Measurements from ENCODE around the gene HNRNPR. TPM values are rescaled to one million over a fixed set of nuclear protein-coding genes. Genes with fewer than 3 reads are reported as not detected.

Gene HNRNPR
- total RNA-seq, 1 experiment from 2014 or later: 152 TPM

DNA sequence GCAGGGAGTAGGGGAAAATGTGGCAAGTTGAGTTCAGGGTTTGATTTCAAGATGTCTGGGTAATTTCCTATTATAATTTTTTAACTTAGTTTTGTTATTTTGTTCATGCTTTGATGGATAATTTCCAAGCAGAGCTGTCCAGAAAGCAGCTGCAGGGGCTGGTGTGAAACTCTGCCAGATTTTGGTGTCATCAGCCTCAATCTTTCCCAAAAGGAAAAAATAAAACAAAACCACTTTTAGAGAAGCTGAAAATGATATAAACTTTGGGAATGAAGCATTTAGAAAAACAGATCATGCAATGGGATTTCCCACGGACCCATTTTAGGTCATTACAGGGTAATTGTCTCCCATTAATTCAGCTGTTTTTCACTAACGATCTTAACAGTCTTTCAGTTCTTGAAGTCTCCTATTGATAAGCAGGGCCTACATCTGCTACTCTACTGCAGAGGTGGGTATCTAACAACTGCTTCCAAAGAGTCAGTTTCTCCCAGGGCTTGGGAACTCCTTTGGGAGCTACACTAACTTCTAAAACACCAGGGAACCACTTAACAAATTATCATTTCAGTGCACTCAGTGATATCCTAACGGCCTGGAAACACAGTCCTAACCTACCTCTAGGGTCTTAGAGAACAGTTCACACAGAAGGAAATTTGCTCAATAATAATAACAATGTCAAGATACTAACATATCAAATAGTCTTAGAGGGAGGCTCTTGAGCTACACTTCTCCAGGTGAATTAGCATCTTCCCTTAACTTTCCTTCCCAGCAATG is 13.2 kb upstream of the HNRNPR start:
- no peak overlapping the region for H3K4me3 Mint-ChIP-seq (ENCODE audit: unreplicated experiment)
- H3K36me3 Mint-ChIP-seq (ENCODE audit: insufficient read depth, unreplicated experiment): peaks cover 25% of the 10 kb centered on the region
- intact Hi-C loops (cut with micrococcal nuclease): no loop called here
- ChIA-PET CTCF (interaction anchor here (1.0 to 1.7 kb wide), 3 partner anchors 11 to 140 kb away, joined by 3 to 6 read pairs (median 4); no protein-coding TSS in a partner anchor), POLR2A (interaction anchor here (0.8 to 15.8 kb wide), 6 partner anchors 9 to 52 kb away, joined by 3 to 335 read pairs (median 6); partner anchors contain the start of gene HNRNPR)
- no peak for DNase-seq (ENCODE audit: unreplicated experiment)
- BruUV-seq (replicated peaks): no TSS peak
- H3K9me3 Mint-ChIP-seq (ENCODE audit: unreplicated experiment): peaks cover 21% of the 10 kb centered on the region
- no peaks in the 10 kb centered on the region for H3K27me3 Mint-ChIP-seq (ENCODE audit: insufficient read depth, unreplicated experiment)
- TF ChIP-seq, protein P1, sequence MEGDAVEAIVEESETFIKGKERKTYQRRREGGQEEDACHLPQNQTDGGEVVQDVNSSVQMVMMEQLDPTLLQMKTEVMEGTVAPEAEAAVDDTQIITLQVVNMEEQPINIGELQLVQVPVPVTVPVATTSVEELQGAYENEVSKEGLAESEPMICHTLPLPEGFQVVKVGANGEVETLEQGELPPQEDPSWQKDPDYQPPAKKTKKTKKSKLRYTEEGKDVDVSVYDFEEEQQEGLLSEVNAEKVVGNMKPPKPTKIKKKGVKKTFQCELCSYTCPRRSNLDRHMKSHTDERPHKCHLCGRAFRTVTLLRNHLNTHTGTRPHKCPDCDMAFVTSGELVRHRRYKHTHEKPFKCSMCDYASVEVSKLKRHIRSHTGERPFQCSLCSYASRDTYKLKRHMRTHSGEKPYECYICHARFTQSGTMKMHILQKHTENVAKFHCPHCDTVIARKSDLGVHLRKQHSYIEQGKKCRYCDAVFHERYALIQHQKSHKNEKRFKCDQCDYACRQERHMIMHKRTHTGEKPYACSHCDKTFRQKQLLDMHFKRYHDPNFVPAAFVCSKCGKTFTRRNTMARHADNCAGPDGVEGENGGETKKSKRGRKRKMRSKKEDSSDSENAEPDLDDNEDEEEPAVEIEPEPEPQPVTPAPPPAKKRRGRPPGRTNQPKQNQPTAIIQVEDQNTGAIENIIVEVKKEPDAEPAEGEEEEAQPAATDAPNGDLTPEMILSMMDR (IDR thresholded peaks at IDR 0.05; ENCODE audit: unreplicated experiment): no peak
- H3K27ac Mint-ChIP-seq (ENCODE audit: low read depth, unreplicated experiment): no peak overlapping the region
- H3K4me1 Mint-ChIP-seq (ENCODE audit: insufficient read depth, unreplicated experiment): peaks cover 4% of the 10 kb centered on the region

DNA sequence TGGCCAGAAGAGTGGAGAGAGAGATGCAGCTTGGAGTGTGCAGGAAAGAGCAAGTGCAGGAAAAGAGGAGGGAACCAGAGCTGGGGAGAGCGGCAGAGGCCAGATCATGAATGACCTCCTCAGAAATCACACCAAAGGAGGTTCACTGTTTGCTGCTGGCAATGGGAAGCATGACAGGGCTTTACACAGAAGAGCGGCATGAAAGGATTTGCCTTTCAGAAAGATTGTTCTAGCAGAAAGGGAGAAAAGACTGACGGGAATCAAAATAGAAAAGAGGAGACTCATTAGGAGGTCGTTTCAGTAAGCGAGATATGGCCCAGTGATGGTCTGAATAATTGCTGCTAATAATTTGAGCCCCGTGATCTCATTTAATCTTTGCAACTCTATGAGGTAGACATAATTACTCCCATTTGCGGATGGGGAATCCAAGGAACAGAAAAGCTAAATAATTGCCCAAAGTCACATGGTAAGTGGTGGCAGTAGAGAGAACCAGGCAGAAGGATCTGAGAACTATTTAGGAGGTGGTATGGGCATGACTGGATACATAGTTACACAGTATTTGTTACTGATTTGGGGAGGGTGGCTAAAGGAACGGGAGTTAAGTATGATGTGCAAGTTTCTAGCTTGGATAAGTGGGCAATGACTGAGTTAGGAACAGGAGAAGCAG is 12.5 kb upstream of the HNRNPR start:
- ChIA-PET POLR2A (interaction anchor here (0.8 to 15.8 kb wide), 4 partner anchors 9 to 23 kb away, joined by 3 to 335 read pairs (median 11); partner anchors contain the start of gene HNRNPR), CTCF (interaction anchor here (0.6 to 1.7 kb wide), 4 partner anchors 10 to 140 kb away, joined by 3 to 6 read pairs (median 4); no protein-coding TSS in a partner anchor)
- no peak overlapping the region for H3K27ac Mint-ChIP-seq (ENCODE audit: low read depth, unreplicated experiment)
- H3K9me3 Mint-ChIP-seq (ENCODE audit: unreplicated experiment): peaks cover 21% of the 10 kb centered on the region
- no TSS peak for BruUV-seq (replicated peaks)
- peaks cover 18% of the 10 kb centered on the region for H3K36me3 Mint-ChIP-seq (ENCODE audit: insufficient read depth, unreplicated experiment)
- no peaks in the 10 kb centered on the region for H3K27me3 Mint-ChIP-seq (ENCODE audit: insufficient read depth, unreplicated experiment)
- H3K4me3 Mint-ChIP-seq (ENCODE audit: unreplicated experiment): no peak overlapping the region
- H3K4me1 Mint-ChIP-seq (ENCODE audit: insufficient read depth, unreplicated experiment): peaks cover 4% of the 10 kb centered on the region
- no peak for DNase-seq (ENCODE audit: unreplicated experiment)
- intact Hi-C loops (cut with micrococcal nuclease): no loop called here
- TF ChIP-seq, protein P1 (IDR thresholded peaks at IDR 0.05; ENCODE audit: unreplicated experiment): no peak

DNA sequence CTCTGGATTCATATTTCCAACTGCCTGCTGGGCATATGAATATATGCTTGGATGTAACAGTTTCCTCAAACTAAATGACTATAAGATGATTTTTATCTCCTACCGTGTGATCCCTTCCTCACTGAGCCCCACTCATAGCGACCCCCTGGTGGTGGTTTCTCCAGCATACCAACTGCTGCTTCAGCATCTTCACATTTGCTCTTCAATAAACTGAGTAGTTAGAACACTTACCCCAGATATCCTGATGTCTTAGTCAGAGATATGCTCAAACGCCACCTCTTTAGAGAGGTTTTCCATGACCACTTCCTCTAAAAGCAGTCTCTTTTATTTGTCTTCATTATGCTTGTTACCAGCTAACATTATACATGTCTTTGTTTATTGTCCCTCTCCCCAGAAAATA is 10.2 kb upstream of the HNRNPR start:
- ChIA-PET CTCF (no interaction called here), POLR2A (interaction anchor here (0.6 to 0.7 kb wide), 2 partner anchors 14 to 232 kb away, joined by 3 read pairs; no protein-coding TSS in a partner anchor)
- TF ChIP-seq, protein P1 (IDR thresholded peaks at IDR 0.05; ENCODE audit: unreplicated experiment): no peak
- no TSS peak for BruUV-seq (replicated peaks)
- H3K27me3 Mint-ChIP-seq (ENCODE audit: insufficient read depth, unreplicated experiment): no peaks in the 10 kb centered on the region
- intact Hi-C loops (cut with micrococcal nuclease): no loop called here
- H3K4me1 Mint-ChIP-seq (ENCODE audit: insufficient read depth, unreplicated experiment): peaks cover 4% of the 10 kb centered on the region
- no peak for DNase-seq (ENCODE audit: unreplicated experiment)
- peaks cover 16% of the 10 kb centered on the region for H3K9me3 Mint-ChIP-seq (ENCODE audit: unreplicated experiment)
- H3K27ac Mint-ChIP-seq (ENCODE audit: low read depth, unreplicated experiment): no peak overlapping the region
- peaks cover 2% of the 10 kb centered on the region for H3K36me3 Mint-ChIP-seq (ENCODE audit: insufficient read depth, unreplicated experiment)
- H3K4me3 Mint-ChIP-seq (ENCODE audit: unreplicated experiment): no peak overlapping the region

DNA sequence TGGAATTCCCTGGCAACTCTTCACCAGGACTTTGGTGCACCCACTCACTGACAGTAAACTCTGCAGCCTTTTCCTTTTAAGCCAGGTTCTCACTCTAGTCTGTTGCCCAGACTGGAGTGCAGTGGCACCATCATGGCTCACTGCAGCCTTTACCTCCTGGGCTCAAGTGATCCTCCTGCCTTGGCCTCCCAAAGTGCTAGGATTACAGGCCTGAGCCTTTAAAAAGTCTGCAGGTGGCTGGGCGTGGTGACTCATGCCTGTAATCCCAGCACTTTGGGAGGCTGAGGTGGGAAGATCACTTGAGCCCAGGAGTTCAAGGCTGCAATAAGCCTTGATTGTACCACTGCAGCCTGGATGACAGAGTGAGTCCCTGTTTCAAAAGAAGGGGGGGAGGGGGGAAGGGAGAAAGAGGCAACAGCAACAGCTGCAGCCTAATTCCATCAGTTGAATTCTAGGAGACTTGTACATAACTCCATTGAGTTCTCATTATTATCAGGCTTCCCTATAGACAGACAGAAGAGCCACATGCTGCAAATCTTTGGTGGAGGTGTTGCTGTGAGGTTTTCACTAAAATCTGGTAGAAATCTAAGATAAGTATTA is 8.1 kb upstream of the HNRNPR start:
- TF ChIP-seq, protein P1 (IDR thresholded peaks at IDR 0.05; ENCODE audit: unreplicated experiment): no peak
- H3K9me3 Mint-ChIP-seq (ENCODE audit: unreplicated experiment): peaks cover 10% of the 10 kb centered on the region
- H3K4me1 Mint-ChIP-seq (ENCODE audit: insufficient read depth, unreplicated experiment): peaks cover 4% of the 10 kb centered on the region
- no TSS peak for BruUV-seq (replicated peaks)
- intact Hi-C loops (cut with micrococcal nuclease): no loop called here
- no peak for DNase-seq (ENCODE audit: unreplicated experiment)
- H3K27ac Mint-ChIP-seq (ENCODE audit: low read depth, unreplicated experiment): no peak overlapping the region
- H3K27me3 Mint-ChIP-seq (ENCODE audit: insufficient read depth, unreplicated experiment): no peaks in the 10 kb centered on the region
- H3K4me3 Mint-ChIP-seq (ENCODE audit: unreplicated experiment): no peak overlapping the region
- ChIA-PET CTCF (no interaction called here), POLR2A (no interaction called here)
- no peaks in the 10 kb centered on the region for H3K36me3 Mint-ChIP-seq (ENCODE audit: insufficient read depth, unreplicated experiment)

Measured in MCF 10A (cell line).